OCI-LY7 (cell line): ENCODE results near the gene SDE2. TPM values are rescaled to one million over a fixed set of nuclear protein-coding genes. Genes with fewer than 3 reads are reported as not detected.
"Not testable (repeated sequence)": the region's sequence is repeated elsewhere in the genome, so short reads cannot be mapped to it uniquely, and the experiment has no call there.

Source experiments
- BruUV-seq: library from RNA; stranded (reverse); fragments of 400-500 nt; replicated peaks from 2 replicates; lab custom pipeline; 2021; lab: Mats Ljungman, UMichigan
- CTCF ChIA-PET: fragments of 300-600 bp; sonication (Branson Sonifier 250); formaldehyde crosslinking; loops from one replicate; lab custom pipeline; 2022; ENCODE audit warnings: antibody characterized with exemption; ENCODE audit not compliant: unreplicated experiment; lab: Charles Lee
- POLR2A ChIA-PET: fragments of 300-600 bp; sonication (Branson Sonifier 250); formaldehyde crosslinking; loops from one replicate; lab custom pipeline; 2022; ENCODE audit warnings: antibody characterized with exemption; lab: Charles Lee
- DNase-seq: peaks from one replicate; pipeline ENCODE4 v3.0.0-alpha.2; 2015; ENCODE audit warnings: low spot score
- H2AFZ ChIP-seq: fragments of 200-600 bp; sonication (generic), shearing (Covaris generic); 2 replicates; pipeline ENCODE4 v1.6.1; 2014; ENCODE audit warnings: mild to moderate bottlenecking, antibody characterized with exemption, low read length, moderate library complexity
- H3K27ac ChIP-seq: fragments of 200-600 bp; sonication (generic); 2 replicates; pipeline ENCODE4 v1.5.1; 2014; ENCODE audit warnings: mixed run types, low read depth, mild to moderate bottlenecking, moderate library complexity, low read length, inconsistent platforms; ENCODE audit not compliant: poor library complexity, severe bottlenecking
- H3K36me3 ChIP-seq: fragments of 200-600 bp; sonication (generic); 2 replicates; pipeline ENCODE4 v1.6.1; 2014; ENCODE audit warnings: mild to moderate bottlenecking, antibody characterized with exemption, low read length, moderate library complexity, mixed read lengths; ENCODE audit not compliant: insufficient read depth
- H3K4me1 ChIP-seq: fragments of 200-600 bp; sonication (generic); 2 replicates; pipeline ENCODE4 v1.5.1; 2014; ENCODE audit warnings: mild to moderate bottlenecking, low read length; ENCODE audit not compliant: insufficient read depth, poor library complexity, severe bottlenecking
- H3K4me2 ChIP-seq: fragments of 200-600 bp; sonication (generic); 2 replicates; pipeline ENCODE4 v1.6.1; 2014; ENCODE audit warnings: mild to moderate bottlenecking, low read length
- H3K4me3 ChIP-seq: fragments of 200-600 bp; sonication (generic); 2 replicates; pipeline ENCODE4 v1.5.1; 2014; ENCODE audit warnings: mild to moderate bottlenecking, low read depth, low read length; ENCODE audit not compliant: poor library complexity, severe bottlenecking
- H3K79me2 ChIP-seq: fragments of 200-600 bp; sonication (generic); 2 replicates; pipeline ENCODE4 v1.6.1; 2016; ENCODE audit warnings: low read depth, mild to moderate bottlenecking, low read length, moderate library complexity, mixed read lengths; ENCODE audit not compliant: insufficient read depth
- H3K9me2 ChIP-seq: fragments of 200-600 bp; sonication (generic); 2 replicates; pipeline ENCODE4 v1.6.1; 2016; ENCODE audit warnings: mild to moderate bottlenecking, low read length, mixed read lengths; ENCODE audit not compliant: insufficient read depth
- H3K9me3 ChIP-seq: fragments of 200-600 bp; sonication (generic); 2 replicates; pipeline ENCODE4 v1.6.1; 2014; ENCODE audit warnings: mild to moderate bottlenecking, mixed run types, low read length, mixed read lengths
- H4K20me1 ChIP-seq: fragments of 200-600 bp; sonication (generic); 2 replicates; pipeline ENCODE4 v1.6.1; 2014; ENCODE audit warnings: mild to moderate bottlenecking, antibody characterized with exemption, low read length, moderate library complexity, mixed read lengths; ENCODE audit not compliant: insufficient read depth
- EZH2phosphoT487 ChIP-seq: fragments of 200-600 bp; sonication (generic); IDR thresholded peaks from 2 replicates; pipeline ENCODE4 v1.6.1; 2018; ENCODE audit warnings: low read depth, borderline replicate concordance, mild to moderate bottlenecking, mixed run types, antibody characterized with exemption, low read length, moderate library complexity, mixed read lengths
- intact Hi-C: fragments of 100-400 bp; cut with micrococcal nuclease; formaldehyde crosslinking; loops from one replicate; pipeline ENCODE4 v1.10.0; 2022; ENCODE audit not compliant: unreplicated experiment
- total RNA-seq, 2 experiments: library from RNA; depleted of rRNA in 1 of 2; stranded (reverse); fragments of >200 nt in 1 of 2; shearing (Covaris generic) in 1 of 2; gene quantifications; 2 replicates each; pipeline ENCODE4 v1.2.3, GENCODE V29; 2014 to 2022
- TF ChIP-seq, protein P1 (sequence below): fragments of 200-600 bp; sonication (generic); conservative IDR thresholded peaks from 2 replicates; pipeline ENCODE4 v1.5.1; 2014; ENCODE audit warnings: mild to moderate bottlenecking, antibody characterized with exemption, low read length, moderate library complexity, mixed read lengths

SDE2 gene
- total RNA-seq, 2 experiments from 2014 or later: 18.2 to 25.0 TPM

DNA sequence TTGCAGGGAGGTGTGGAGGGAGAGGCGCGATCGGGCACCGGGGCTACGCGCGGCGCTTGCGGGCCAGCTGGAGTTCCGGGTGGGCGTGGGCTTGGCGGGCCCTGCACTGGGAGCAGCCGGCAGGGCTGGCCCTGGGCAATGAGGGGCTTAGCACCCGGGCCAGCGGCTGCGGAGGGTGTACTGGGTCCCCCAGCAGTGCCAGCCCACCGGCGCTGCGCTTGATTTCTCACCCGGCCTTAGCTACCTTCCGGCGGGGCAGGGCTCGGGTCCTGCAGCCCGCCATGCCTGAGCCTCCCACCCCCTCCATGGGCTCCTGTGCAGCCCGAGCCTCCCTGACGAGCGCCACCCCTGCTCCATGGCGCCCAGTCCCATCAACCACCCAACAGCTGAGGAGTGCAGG lies 29.4 kb downstream of the SDE2 start:
- ChIA-PET CTCF (interaction anchor here (0.5 kb wide), 1 partner anchor 198 kb away, joined by 3 read pairs; no protein-coding TSS in a partner anchor), POLR2A (interaction anchor here (0.9 to 1.5 kb wide), 2 partner anchors 15 to 18 kb away, joined by 3 read pairs; no protein-coding TSS in a partner anchor)
- intact Hi-C loops: not testable (repeated sequence)

DNA sequence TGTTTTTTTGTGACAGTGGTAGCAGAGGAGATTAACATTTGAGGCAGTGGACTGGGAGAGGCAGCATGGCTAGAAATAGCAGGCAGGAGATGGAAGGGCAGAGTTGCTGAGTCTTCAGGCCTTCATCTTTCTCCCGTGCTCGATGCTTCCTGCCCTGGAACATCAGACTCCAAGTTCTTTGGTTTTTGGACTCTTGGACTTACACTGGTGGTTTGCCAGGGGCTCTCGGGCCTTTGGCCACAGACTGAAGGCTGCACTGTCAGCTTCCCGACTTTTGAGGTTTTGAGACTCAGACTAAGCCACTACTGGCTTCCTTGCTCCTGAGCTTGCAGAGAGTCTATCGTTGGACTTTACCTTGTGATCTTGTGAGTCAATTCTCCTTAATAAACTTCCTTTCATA lies 33.9 kb downstream of the SDE2 start:
- ChIA-PET POLR2A (no interaction called here), CTCF (interaction anchor here (0.6 kb wide), 1 partner anchor 46 kb away, joined by 6 read pairs; no protein-coding TSS in a partner anchor)
- Histone ChIP-seq H3K27ac (no peak overlapping the region), H3K79me2 (no peaks in the 10 kb centered on the region), H2AFZ (no peak overlapping the region), H4K20me1 (no peaks in the 10 kb centered on the region), H3K4me3 (no peak overlapping the region), H3K4me1 (peaks cover 7% of the 10 kb centered on the region), H3K4me2 (no peak overlapping the region), H3K9me2 (no peaks in the 10 kb centered on the region), H3K9me3 (no peaks in the 10 kb centered on the region), H3K36me3 (no peaks in the 10 kb centered on the region)
- BruUV-seq: no TSS peak
- no peak for DNase-seq
- TF ChIP-seq, protein P1, sequence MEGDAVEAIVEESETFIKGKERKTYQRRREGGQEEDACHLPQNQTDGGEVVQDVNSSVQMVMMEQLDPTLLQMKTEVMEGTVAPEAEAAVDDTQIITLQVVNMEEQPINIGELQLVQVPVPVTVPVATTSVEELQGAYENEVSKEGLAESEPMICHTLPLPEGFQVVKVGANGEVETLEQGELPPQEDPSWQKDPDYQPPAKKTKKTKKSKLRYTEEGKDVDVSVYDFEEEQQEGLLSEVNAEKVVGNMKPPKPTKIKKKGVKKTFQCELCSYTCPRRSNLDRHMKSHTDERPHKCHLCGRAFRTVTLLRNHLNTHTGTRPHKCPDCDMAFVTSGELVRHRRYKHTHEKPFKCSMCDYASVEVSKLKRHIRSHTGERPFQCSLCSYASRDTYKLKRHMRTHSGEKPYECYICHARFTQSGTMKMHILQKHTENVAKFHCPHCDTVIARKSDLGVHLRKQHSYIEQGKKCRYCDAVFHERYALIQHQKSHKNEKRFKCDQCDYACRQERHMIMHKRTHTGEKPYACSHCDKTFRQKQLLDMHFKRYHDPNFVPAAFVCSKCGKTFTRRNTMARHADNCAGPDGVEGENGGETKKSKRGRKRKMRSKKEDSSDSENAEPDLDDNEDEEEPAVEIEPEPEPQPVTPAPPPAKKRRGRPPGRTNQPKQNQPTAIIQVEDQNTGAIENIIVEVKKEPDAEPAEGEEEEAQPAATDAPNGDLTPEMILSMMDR: no peak
- TF ChIP-seq EZH2phosphoT487: no peak
- intact Hi-C loops: no loop called here

More for the DNA sequence above, 29.4 kb downstream of the SDE2 start:
- not testable (repeated sequence) for BruUV-seq, H2AFZ ChIP-seq, H3K9me2 ChIP-seq, H3K79me2 ChIP-seq, DNase-seq, H3K27ac ChIP-seq, H3K9me3 ChIP-seq, H3K4me2 ChIP-seq, H3K4me3 ChIP-seq, H3K4me1 ChIP-seq, H4K20me1 ChIP-seq, H3K36me3 ChIP-seq

DNA sequence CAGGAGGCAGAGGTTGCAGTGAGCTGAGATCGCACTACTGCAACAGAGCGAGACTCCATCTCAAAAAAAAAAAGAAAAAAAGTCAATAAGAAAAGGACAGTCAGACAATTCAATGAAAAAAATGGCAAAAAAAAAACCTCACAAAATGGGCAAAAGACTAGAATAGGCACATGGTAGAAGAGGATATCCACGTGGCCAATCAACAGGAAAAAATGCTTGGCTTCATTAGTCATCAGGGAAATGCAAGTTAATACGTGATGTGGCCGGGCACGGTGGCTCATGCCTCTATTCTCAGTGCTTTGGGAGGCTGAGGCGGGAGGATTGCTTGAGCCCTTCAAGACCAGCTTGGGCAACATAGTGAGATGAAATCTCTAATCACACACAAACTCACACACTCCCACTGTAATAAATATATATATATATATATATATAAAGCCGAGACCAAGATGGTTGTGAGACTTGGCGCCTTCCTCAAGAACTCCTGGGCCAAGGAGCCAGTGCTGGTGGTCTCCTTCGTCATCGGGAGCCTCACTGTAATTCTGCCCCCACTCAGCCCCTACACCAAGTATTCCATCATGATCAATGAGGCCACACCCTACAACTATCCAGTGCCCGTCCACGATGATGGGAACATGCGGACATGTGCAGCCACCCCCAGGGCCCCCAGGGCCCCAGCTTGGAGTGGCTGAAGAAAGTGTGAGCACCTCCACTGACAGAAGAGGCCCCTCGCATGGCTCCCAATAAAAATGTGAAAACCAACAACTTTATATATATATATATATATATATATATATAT lies 35.2 kb downstream of the SDE2 start:
- no TSS peak for BruUV-seq
- Histone ChIP-seq H3K9me2 (no peaks in the 10 kb centered on the region), H2AFZ (no peak overlapping the region), H3K36me3 (no peaks in the 10 kb centered on the region), H3K4me2 (no peak overlapping the region), H3K27ac (no peak overlapping the region), H4K20me1 (no peaks in the 10 kb centered on the region), H3K4me1 (peaks cover 7% of the 10 kb centered on the region), H3K79me2 (no peaks in the 10 kb centered on the region), H3K4me3 (no peak overlapping the region), H3K9me3 (no peaks in the 10 kb centered on the region)
- CTCF ChIA-PET: interaction anchor here (1.2 kb wide), 1 partner anchor 81 kb away, joined by 3 read pairs; no protein-coding TSS in a partner anchor
- POLR2A ChIA-PET: interaction anchor here (0.6 to 2.5 kb wide), 3 partner anchors 12 to 20 kb away, joined by 3 to 9 read pairs (median 7); no protein-coding TSS in a partner anchor
- TF ChIP-seq, protein P1: no peak
- TF ChIP-seq EZH2phosphoT487: no peak
- DNase-seq: no peak
- intact Hi-C loops: loop anchor here (2.0 kb wide), 1 partner anchor 39 kb away; the partner anchor contains the start of gene PYCR2
